Bronchial epithelial cell (primary cell): ENCODE results near the gene SEMA3A. TPM values are rescaled to one million over a fixed set of nuclear protein-coding genes. Genes with fewer than 3 reads are reported as not detected.
"Not testable (repeated sequence)": the region's sequence is repeated elsewhere in the genome, so short reads cannot be mapped to it uniquely, and the experiment has no call there.

Source experiments
- DNase-seq: peaks from one replicate; pipeline ENCODE4 v3.0.0-alpha.2; 2010; ENCODE audit warnings: low read depth
- FAIRE-seq: peaks from 2 replicates; lab custom pipeline; 2011; peaks lifted over from hg19 to GRCh38; lab: Jason Lieb, UNC
- H3K27me3 ChIP-seq: 2 replicates; pipeline ENCODE4 v1.5.1; 2011; ENCODE audit warnings: low read length; ENCODE audit not compliant: control insufficient read depth, insufficient read depth
- H3K36me3 ChIP-seq: 2 replicates; pipeline ENCODE4 v1.5.1; 2011; ENCODE audit warnings: low read length; ENCODE audit not compliant: control insufficient read depth, insufficient read depth
- H3K4me3 ChIP-seq: 2 replicates; pipeline ENCODE4 v1.5.1; 2011; ENCODE audit warnings: mild to moderate bottlenecking, low read depth, low read length, control low read depth
- total RNA-seq: library from RNA; depleted of rRNA; stranded (reverse); fragments of >200 nt; gene quantifications from 2 replicates; pipeline ENCODE4 v1.2.1, GENCODE V29; 2014
- TF ChIP-seq, protein P1 (sequence below): IDR thresholded peaks from 2 replicates; pipeline ENCODE4 v1.5.1; 2011; ENCODE audit warnings: mild to moderate bottlenecking, moderate library complexity, low read length, control low read depth, inconsistent platforms; ENCODE audit not compliant: insufficient read depth, severe bottlenecking

The SEMA3A gene
- 57.7 and 60.3 TPM in 2 replicates for total RNA-seq

- TF ChIP-seq, protein P1, sequence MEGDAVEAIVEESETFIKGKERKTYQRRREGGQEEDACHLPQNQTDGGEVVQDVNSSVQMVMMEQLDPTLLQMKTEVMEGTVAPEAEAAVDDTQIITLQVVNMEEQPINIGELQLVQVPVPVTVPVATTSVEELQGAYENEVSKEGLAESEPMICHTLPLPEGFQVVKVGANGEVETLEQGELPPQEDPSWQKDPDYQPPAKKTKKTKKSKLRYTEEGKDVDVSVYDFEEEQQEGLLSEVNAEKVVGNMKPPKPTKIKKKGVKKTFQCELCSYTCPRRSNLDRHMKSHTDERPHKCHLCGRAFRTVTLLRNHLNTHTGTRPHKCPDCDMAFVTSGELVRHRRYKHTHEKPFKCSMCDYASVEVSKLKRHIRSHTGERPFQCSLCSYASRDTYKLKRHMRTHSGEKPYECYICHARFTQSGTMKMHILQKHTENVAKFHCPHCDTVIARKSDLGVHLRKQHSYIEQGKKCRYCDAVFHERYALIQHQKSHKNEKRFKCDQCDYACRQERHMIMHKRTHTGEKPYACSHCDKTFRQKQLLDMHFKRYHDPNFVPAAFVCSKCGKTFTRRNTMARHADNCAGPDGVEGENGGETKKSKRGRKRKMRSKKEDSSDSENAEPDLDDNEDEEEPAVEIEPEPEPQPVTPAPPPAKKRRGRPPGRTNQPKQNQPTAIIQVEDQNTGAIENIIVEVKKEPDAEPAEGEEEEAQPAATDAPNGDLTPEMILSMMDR = peak; percentile 2
- FAIRE-seq (no peak), DNase-seq (peak; percentile 86)
- no peaks in the 10 kb centered on the region for H3K27me3 ChIP-seq
- H3K36me3 ChIP-seq = no peaks in the 10 kb centered on the region
- peak within 1 kb of the TSS; percentile 66 for H3K4me3 ChIP-seq
These were observed at the start of gene SEMA3A for GRCh38 chr7:84194484-84195271. TSS of gene SEMA3A (minus strand) at chr7:84194789. CDS start at chr7:84194586, 203 bp downstream.

DNA sequence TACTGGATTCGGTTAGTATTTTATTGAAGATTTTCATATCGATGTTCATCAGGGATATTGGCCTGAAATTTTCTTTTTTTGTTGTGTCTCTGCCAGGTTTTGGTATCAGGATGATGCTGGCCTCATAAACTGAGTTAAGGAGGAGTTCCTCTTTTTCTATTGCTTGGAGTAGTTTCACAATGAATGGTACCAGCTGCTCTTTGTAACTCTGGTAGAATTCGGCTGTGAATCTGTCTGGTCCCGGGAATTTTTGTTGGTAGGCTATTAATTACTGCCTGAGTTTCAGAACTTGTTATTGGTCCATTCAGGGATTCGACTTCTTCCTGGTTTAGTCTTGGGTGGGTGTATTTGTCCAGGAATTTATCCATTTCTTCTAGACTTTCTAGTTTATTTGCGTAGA, 48.4 kb upstream of the SEMA3A start:
- not testable (repeated sequence) for FAIRE-seq, DNase-seq, H3K4me3 ChIP-seq

DNA sequence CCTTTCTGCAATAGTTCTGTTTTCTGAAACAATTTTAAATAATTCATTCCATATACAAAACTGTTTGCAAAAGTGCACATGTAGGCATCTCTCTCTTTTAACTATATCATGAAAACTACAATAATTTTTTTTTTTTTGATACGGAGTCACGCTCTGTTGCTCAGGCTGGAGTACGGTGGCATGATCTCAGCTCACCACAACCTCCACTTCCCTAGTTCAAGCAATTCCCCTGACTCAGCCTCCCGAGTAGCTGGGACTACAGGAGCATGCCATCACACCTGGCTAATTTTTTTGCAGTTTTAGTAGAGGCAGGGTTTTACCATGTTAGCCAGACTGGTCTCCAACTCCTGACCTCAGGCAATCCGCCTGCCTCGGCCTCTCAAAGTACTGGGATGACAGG, 44.0 kb upstream of the SEMA3A start:
- FAIRE-seq = no peak
- Histone ChIP-seq H3K27me3 (no peaks in the 10 kb centered on the region), H3K36me3 (no peaks in the 10 kb centered on the region), H3K4me3 (no peak overlapping the region)
- DNase-seq = no peak
- TF ChIP-seq, protein P1 = no peak

More for the DNA sequence above, 48.4 kb upstream of the SEMA3A start:
- H3K36me3 ChIP-seq, H3K27me3 ChIP-seq: not testable (repeated sequence)

DNA sequence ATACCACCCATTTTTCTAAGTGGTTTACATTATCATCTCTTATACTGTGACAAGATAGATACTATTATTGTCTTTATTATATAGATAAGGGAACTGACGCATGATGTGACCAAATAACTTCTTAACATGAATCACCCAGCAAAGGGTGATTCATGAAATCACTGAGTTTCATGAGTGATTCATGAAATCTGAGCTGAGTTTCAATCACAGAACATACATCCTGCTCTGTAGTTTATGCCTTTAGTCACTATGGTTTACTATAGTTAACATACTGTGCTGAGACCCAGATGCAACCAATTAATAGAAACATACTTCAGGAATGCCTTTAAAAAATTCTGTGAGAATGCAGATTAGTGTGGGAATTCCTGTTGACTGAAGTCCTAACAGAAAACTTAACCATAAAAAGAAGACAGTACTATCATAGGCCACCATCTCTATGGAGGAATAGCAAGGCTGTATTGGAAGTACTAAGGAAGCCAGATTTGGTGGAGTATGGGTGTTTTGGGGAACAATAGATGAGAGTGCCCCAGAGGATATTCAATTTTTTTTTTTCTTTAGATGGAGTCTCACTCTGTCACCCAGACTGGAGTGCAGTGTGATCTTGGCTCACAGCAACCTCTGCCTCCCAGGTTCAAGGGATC, 43.1 kb upstream of the SEMA3A start:
- no peaks in the 10 kb centered on the region for H3K36me3 ChIP-seq
- H3K27me3 ChIP-seq = no peaks in the 10 kb centered on the region
- no peak overlapping the region for H3K4me3 ChIP-seq
- TF ChIP-seq, protein P1 = no peak
- DNase-seq = peak; percentile 99
- FAIRE-seq = no peak

DNA sequence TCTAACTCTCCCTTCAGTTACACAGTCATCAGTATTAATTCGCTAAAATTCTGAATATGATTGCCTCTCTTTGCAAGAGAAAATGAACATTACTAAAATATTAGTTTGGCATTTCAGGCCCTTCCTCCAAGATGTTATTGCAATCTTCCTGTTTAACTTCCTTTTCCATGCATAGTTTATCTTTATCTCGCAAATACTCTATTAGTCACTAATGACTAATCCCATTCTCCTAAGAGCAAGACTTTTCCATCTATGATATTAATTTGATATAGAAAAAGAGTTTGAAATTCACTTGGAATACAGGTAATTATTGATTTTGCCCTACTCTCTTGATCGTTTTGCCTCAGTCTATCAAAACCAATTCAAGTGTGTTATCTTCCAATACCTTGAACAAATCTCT, 41.8 kb upstream of the SEMA3A start:
- DNase-seq (peak; percentile 94), FAIRE-seq (no peak)

GRCh38 chr7:84232646-84233045, 38.1 kb upstream of the SEMA3A start:
- TF ChIP-seq, protein P1 = no peak
- no peak for FAIRE-seq
- Histone ChIP-seq H3K36me3 (no peaks in the 10 kb centered on the region), H3K4me3 (no peak overlapping the region), H3K27me3 (no peaks in the 10 kb centered on the region)
- peak; percentile 62 for DNase-seq

More for the DNA sequence above, 41.8 kb upstream of the SEMA3A start:
- no peaks in the 10 kb centered on the region for H3K27me3 ChIP-seq
- no peak overlapping the region for H3K4me3 ChIP-seq
- TF ChIP-seq, protein P1 = no peak
- H3K36me3 ChIP-seq = no peaks in the 10 kb centered on the region
